Astrocyte (in vitro differentiated cells and primary cell): Measurements from ENCODE around the gene TNFRSF12A.

Source experiments
- EZH2 ChIP-seq: IDR thresholded peaks from 2 replicates; pipeline ENCODE4 v1.6.1; 2012; ENCODE audit warnings: mild to moderate bottlenecking, low read length, inconsistent platforms; ENCODE audit not compliant: insufficient read depth
- TF ChIP-seq, protein P1 (sequence below): IDR thresholded peaks from 2 replicates; pipeline ENCODE4 v1.5.1; 2011; ENCODE audit warnings: low read depth, mild to moderate bottlenecking, inconsistent platforms, low read length, moderate library complexity; ENCODE audit not compliant: insufficient read depth

DNA sequence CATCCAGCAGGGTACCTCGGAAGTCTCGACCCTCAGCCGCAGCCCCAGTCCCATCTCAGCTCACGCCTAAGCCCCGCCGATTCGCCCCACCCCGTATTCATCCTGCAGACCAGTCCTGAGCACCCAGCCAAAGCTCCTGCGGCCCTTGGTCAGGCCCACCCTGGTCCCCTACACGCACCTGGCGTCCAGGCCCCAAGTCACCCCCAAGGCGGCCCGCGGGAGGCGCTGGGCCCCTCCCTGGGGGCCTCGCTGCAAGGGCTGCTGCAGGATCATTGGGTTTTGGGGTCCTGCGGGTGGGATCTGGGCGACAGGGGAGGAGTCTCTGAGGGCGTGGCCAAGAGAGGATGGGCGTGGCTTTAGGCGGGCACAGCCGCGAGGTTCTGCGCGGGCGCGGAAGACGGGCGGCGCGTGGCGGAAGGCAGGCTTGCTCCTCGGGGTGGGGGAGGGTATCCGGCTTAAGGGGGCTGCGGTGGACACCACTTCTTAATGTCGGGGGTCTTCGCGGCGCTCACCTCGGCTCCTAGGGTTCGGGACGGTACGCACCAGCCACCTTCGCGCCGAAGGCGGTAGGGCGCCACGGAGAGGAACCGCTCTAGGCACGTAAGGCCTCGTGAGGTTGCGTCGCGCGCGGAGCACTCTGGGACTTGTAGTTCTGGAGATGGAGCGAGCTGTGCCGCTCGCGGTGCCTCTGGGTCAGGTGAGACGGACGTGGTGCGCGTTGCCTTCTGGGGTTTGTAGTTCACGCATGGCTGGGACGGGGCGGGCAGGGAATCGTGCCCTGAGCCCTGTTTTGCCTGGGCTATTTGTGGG is 3.7 kb downstream of the TNFRSF12A start, which contains the start of the genes HCFC1R1 and THOC6:
- TF ChIP-seq, protein P1, sequence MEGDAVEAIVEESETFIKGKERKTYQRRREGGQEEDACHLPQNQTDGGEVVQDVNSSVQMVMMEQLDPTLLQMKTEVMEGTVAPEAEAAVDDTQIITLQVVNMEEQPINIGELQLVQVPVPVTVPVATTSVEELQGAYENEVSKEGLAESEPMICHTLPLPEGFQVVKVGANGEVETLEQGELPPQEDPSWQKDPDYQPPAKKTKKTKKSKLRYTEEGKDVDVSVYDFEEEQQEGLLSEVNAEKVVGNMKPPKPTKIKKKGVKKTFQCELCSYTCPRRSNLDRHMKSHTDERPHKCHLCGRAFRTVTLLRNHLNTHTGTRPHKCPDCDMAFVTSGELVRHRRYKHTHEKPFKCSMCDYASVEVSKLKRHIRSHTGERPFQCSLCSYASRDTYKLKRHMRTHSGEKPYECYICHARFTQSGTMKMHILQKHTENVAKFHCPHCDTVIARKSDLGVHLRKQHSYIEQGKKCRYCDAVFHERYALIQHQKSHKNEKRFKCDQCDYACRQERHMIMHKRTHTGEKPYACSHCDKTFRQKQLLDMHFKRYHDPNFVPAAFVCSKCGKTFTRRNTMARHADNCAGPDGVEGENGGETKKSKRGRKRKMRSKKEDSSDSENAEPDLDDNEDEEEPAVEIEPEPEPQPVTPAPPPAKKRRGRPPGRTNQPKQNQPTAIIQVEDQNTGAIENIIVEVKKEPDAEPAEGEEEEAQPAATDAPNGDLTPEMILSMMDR: no peak
- TF ChIP-seq EZH2: no peak
